Measurements from ENCODE around the gene FOLR1.
A peak's percentile ranks its signal among the peaks of the same experiment; 100 is the strongest.
"Not testable (repeated sequence)": the region's sequence is repeated elsewhere in the genome, so short reads cannot be mapped to it uniquely, and the experiment has no call there.

FOLR1 gene

GRCh38 chr11:72191961-72192381 is at the start of gene FOLR1:
Gene FOLR1, plus strand, starts transcription at chr11:72192140. Its CDS starts 34 bp downstream, at chr11:72192174.
- no peak for DNase-seq

GRCh38 chr11:72142543-72142942 is 49.4 kb upstream of the FOLR1 start:
- DNase-seq: not testable (repeated sequence)

- DNase-seq: peak; percentile 85
Measured at GRCh38 chr11:72144807-72145565, 47.0 kb upstream of the FOLR1 start.

GRCh38 chr11:72146625-72147024 is 45.3 kb upstream of the FOLR1 start:
- no peak for DNase-seq

GRCh38 chr11:72150882-72151281 is 41.1 kb upstream of the FOLR1 start:
- DNase-seq: no peak

GRCh38 chr11:72153874-72154273 is 38.1 kb upstream of the FOLR1 start:
- not testable (repeated sequence) for DNase-seq

GRCh38 chr11:72154816-72155215 is 37.1 kb upstream of the FOLR1 start:
- DNase-seq: no peak

GRCh38 chr11:72155751-72156150 is 36.2 kb upstream of the FOLR1 start:
- DNase-seq: no peak

GRCh38 chr11:72157131-72157530 is 34.8 kb upstream of the FOLR1 start:
- no peak for DNase-seq

- no peak for DNase-seq
Measured at GRCh38 chr11:72160319-72160718, 31.6 kb upstream of the FOLR1 start.

- no peak for DNase-seq
Measured at GRCh38 chr11:72162891-72163492, 28.9 kb upstream of the FOLR1 start.

- DNase-seq: not testable (repeated sequence)
Measured at GRCh38 chr11:72164187-72164586, 27.8 kb upstream of the FOLR1 start.

GRCh38 chr11:72169046-72169555 is 22.8 kb upstream of the FOLR1 start:
- not testable (repeated sequence) for DNase-seq

- DNase-seq: not testable (repeated sequence)
Measured at GRCh38 chr11:72169754-72170153, 22.2 kb upstream of the FOLR1 start.

GRCh38 chr11:72172043-72172442 is 19.9 kb upstream of the FOLR1 start:
- DNase-seq: not testable (repeated sequence)

GRCh38 chr11:72173291-72173690 is 18.6 kb upstream of the FOLR1 start:
- no peak for DNase-seq

- DNase-seq: no peak
Measured at GRCh38 chr11:72174302-72175070, 17.5 kb upstream of the FOLR1 start.

- DNase-seq: no peak
Measured at GRCh38 chr11:72177656-72178055, 14.3 kb upstream of the FOLR1 start.

- no peak for DNase-seq
Measured at GRCh38 chr11:72179049-72179803, 12.7 kb upstream of the FOLR1 start.

GRCh38 chr11:72179804-72180396 is 12.0 kb upstream of the FOLR1 start:
- DNase-seq: peak; percentile 20

- DNase-seq: not testable (repeated sequence)
Measured at GRCh38 chr11:72180892-72181552, 10.9 kb upstream of the FOLR1 start.

GRCh38 chr11:72181553-72181958 is 10.4 kb upstream of the FOLR1 start:
- DNase-seq: not testable (repeated sequence)

Data from fibroblast of skin of right quadriceps (primary cell).